HG02981 (cell line): ENCODE results near the gene SCG5.

Source experiments
- ATAC-seq: cut with Tn5 transposase; IDR thresholded peaks from one replicate; pipeline ENCODE4 v1.9.1; 2021; ENCODE audit warnings: mild to moderate bottlenecking, moderate library complexity; ENCODE audit not compliant: unreplicated experiment

SCG5 gene

DNA sequence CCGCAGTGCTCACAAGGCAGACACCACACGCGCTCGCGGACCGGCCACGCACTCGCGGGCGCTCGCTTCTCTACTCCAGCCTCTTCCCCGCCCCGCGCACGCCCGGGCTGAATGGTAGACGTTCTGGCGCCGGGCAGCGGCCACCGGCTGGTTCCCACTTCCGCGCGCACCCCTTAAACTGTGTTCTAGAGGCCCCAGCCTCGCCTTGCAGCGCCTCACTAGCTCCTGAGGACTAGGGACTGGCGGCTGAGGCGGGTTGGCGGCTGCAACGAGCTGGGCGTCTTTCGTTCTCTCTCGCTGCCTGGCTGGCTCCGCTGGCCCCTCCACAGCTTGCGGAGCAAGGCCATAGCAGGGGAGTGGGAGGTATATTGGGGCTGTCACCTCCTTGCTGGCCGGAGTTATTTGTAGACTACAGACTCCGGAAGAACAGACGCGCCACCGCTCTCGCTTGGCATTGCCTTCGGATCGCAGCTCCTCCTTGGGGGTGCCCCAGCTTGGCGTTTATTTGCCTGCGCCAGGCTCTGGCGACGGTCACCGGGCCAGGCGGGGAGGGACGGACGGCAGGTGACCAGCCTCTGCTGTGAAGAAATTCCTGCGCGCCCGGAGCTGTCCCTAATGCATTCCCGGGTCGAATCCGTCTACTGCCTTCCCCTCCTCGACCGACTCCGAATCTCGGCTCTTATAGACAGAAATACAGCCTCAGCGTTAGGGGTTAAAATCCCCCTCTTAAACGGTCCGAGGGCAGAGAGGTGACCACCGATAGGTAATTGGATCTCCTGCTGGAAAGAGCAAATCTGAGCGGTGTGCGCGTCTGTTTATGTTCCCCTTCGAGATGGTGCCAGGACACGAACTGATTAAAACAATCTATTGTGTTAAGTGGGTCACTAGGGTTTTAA is 77.6 kb downstream of the SCG5 start:
- no peak for ATAC-seq

DNA sequence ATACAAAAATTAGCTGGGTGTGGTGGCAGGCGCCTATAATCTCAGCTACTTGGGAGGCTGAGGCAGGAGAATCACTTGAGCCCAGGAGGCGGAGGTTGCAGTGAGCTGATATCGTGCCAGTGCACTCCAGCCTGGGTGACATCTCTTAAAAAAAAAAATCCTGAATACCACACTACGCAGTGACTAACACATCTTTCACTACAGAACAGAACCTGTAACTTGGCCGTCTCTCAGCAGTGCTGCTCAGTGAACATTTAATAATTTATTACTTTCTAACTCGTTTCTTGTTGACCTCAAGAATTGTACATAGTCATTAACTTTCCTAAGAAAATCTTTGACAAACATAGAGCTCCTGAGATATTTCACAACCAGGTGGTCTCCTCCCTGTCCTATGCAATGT is 80.1 kb downstream of the SCG5 start:
- ATAC-seq: no peak

DNA sequence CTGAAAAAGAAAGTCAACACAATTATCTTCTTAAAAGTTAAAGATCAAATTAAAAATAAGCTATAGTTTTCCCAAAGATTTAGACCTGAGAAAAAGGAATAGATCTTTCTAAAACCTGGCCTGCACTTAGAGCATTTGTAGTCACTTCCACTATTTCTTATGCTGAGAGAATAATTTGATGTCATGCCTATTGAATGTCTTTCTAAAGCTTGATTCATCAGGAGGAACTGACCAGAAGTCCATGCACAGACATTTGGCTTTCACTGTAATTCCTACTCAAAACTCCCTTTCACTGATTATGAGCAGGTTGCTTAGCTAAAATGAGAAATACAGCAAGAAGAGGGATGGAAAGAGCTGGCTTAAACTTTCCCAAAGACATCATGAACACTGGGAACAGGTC is 80.6 kb downstream of the SCG5 start:
- ATAC-seq: no peak

DNA sequence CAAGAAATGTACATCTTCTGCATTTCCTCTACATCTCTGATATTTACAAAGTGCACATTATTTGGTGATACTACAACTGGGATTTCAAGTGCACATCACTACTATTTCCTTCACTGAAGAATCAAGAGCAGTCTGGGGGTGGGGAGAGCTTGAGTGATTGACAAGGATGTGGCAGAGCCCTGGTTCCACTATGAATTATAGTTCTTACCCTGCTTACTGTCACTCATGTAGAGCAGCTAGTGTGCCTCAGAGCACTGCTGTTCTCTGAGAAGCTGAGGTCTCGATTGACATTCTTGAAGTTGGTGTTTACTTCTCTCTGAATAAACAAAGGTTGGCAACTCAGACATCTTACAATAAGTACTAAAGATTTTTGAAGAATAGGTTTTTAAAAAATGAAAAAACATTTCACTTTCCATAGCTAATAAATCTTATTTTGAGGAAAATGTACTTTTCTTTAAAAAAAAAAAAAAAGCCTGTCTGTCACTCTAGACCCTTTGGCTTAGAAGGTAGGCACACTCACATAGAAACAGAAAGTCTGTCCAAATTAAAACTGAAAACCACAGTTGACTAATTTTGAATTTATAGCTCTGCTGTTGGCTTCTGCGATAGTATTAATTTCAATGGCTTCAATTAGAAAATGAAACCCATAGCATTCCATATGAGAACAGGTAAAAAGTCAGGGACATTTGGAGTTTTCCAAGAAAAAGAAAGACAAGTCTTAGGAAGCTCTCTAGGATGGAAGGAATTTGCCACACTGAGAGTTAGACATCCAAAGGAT is 81.8 kb downstream of the SCG5 start:
- ATAC-seq: peak; percentile 82

DNA sequence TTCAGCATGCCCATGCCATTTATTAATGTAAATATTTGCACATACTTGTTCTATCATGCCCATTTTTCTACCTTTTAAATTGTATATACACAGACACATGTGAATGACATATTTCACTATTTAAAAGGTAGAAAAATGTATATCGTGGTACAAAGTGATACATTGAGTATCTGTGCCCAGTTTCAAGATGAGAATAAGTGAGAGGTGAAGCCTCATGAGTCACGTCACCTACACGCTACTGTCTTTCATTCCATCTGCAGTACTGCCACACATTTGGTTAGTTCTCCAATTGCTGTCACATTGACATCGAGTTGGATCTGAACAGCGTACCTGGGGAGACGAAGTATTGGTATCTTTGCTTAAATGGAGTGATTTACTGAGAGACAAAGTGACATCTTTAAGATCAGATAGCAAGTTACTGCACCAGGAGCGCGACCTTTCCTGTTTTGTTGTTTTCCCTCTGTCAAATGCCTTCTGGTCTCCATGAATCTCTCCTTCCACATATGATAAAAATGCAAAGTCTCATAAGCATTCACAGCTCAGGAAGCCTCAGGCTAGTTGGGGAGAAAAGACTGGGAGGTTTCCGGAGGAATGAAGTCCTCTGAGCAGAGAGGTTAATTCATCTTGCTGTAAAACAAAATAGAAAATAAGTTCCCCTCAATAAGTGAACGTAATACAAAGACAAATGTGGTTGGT is 88.3 kb downstream of the SCG5 start:
- ATAC-seq: no peak

DNA sequence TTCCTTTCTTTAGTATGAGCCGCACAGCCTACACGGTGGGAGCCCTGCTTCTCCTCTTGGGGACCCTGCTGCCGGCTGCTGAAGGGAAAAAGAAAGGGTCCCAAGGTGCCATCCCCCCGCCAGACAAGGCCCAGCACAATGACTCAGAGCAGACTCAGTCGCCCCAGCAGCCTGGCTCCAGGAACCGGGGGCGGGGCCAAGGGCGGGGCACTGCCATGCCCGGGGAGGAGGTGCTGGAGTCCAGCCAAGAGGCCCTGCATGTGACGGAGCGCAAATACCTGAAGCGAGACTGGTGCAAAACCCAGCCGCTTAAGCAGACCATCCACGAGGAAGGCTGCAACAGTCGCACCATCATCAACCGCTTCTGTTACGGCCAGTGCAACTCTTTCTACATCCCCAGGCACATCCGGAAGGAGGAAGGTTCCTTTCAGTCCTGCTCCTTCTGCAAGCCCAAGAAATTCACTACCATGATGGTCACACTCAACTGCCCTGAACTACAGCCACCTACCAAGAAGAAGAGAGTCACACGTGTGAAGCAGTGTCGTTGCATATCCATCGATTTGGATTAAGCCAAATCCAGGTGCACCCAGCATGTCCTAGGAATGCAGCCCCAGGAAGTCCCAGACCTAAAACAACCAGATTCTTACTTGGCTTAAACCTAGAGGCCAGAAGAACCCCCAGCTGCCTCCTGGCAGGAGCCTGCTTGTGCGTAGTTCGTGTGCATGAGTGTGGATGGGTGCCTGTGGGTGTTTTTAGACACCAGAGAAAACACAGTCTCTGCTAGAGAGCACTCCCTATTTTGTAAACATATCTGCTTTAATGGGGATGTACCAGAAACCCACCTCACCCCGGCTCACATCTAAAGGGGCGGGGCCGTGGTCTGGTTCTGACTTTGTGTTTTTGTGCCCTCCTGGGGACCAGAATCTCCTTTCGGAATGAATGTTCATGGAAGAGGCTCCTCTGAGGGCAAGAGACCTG is 89.5 kb downstream of the SCG5 start:
- no peak for ATAC-seq

DNA sequence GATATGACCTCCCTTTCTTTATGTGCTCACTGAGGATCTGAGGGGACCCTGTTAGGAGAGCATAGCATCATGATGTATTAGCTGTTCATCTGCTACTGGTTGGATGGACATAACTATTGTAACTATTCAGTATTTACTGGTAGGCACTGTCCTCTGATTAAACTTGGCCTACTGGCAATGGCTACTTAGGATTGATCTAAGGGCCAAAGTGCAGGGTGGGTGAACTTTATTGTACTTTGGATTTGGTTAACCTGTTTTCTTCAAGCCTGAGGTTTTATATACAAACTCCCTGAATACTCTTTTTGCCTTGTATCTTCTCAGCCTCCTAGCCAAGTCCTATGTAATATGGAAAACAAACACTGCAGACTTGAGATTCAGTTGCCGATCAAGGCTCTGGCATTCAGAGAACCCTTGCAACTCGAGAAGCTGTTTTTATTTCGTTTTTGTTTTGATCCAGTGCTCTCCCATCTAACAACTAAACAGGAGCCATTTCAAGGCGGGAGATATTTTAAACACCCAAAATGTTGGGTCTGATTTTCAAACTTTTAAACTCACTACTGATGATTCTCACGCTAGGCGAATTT is 91.2 kb downstream of the SCG5 start:
- ATAC-seq: no peak

DNA sequence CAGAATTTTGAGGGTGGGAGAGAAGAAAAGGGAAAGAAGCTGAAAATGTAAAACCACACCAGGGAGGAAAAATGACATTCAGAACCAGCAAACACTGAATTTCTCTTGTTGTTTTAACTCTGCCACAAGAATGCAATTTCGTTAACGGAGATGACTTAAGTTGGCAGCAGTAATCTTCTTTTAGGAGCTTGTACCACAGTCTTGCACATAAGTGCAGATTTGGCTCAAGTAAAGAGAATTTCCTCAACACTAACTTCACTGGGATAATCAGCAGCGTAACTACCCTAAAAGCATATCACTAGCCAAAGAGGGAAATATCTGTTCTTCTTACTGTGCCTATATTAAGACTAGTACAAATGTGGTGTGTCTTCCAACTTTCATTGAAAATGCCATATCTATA is 91.8 kb downstream of the SCG5 start:
- ATAC-seq: no peak

DNA sequence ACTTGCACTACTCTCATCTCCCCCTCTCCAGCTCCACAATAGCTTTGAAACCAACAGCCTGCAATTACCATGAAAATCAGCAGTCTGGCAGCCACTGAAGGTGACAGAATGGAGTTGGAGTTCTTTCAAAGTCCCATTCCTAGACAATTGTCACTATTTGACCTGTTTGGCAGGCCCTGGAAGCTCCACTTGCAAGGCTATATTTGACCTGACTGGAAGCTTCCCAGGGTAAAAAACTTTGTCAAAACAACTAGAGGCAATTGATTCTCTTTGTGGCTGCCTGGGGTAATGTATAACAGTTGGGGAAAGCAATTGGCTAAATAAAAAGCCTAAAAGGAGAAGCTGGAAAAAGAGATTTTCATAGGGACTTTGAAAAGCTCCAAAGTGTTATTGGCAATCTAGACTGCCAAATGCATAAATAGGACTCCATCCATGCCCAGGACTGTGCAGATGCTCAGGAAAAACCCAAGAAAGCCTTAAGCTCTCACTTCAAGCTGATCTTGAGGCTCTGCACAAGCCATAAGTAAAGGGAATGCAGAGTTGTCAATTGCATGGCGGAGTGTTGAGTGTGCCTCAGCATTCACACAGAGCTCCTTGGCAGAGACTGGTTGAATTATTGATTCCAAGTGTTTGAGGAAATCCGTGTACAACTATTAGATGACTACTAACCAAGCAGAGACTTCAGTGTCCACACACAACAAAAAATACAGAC is 94.6 kb downstream of the SCG5 start:
- ATAC-seq: no peak

DNA sequence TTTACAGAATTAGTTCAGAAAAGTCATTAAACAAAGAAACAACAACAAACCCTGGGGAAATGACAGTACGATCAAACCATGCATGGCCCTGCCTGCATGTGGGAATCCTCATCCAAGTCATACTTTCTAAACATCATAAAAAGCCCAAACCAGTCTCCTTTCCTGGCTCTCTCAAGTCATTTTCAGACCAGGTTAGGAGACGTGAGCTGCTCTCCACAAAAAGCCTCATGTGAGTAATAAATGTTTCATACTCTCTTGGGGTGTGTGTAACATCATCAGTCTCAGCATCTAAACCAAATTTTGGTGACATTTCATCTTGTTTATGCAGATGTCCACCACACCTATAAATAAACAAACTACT is 95.2 kb downstream of the SCG5 start:
- no peak for ATAC-seq

DNA sequence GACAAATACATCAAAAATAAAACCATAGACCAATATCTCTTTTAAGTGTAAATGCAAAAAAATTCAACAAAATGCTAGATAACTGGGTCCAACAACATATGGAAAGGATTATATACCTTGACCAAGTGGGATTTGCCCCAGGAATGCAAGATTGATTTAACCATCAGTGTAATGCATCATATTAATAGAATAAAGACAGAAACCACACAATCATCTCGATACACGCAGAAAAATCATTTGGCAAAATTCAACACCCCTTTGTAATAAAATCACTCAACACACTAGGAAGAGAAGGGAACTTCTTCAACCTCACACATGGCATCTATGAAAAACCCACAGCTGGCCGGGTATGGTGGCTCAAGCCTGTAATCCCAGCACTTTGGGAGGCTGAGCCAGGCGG is 95.8 kb downstream of the SCG5 start:
- no peak for ATAC-seq

DNA sequence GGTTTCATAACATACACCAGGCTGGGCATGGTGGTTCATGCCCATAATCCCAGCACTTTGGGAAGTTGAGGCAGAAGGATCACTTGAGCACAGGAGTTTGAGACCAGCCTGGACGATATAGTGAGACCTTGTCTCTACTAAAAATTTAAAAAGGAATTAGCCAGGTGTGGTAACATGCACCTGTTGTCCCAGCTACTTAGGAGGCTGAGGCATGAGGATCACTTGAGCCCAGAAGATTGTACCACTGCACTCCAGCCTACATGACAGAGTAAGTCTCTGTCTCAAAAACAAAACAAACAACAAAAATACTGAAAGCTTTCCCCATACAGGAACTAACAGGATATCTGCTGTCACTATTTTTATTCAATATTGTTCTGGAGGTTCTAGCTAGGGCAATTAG is 97.2 kb downstream of the SCG5 start:
- ATAC-seq: no peak

DNA sequence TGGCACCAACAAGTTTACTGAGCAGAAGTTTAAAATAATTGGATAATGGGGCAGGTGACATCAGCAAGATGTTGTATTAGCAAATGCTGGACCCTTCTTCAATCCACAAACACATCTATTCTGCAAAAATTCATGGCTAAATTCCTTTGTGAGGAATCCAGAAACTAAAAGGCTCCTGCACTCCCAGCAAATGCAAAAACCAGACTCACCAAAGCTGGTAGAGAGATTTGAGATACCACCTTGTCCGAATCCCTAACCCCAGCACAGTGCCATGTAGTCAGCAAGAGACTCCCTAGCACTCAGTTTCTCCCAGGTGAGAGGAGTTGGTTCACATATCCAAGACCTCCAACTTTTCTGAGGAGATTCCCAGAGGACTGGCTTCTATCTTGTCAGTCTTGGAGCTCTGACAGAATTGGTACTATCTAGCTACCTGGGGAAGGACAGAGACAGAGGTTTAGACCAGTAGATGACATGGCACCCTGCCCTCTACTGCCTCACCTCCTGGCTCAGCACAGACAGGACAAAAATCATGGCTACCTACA is 98.1 kb downstream of the SCG5 start:
- no peak for ATAC-seq

DNA sequence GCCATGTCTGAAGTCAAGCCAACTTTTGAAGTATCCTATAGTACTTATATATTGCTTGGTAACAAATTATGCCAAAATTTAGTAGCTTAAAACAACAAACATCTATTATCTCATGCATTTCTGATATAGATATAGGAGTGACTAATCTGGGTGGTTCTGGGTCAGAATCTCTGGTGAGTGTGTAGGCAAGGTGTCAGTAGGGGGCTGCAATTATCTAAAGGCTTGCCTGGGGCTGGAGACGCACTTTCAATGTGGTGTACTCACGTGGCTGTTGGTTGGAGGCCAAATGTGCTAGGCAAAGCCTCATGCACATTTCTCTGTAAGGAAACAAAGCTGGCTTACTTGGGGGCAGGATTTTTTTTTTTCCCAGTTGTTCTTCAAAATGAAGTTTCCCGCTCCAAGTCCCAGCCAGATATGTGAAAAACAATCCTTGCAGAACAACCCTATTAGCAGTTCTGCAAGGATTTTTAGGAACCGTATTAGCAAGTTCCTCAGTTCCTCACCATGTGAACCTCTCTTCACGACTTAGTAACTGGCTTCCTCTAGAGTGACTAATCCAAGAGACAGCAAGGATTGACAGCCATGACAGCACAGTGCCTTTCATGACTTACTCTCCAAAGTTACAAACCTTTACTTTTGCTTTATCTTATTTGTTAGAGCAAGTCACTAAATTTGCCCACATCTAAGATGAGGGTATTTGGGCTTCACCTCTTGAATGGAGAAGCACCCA is 102.1 kb downstream of the SCG5 start:
- ATAC-seq: no peak

DNA sequence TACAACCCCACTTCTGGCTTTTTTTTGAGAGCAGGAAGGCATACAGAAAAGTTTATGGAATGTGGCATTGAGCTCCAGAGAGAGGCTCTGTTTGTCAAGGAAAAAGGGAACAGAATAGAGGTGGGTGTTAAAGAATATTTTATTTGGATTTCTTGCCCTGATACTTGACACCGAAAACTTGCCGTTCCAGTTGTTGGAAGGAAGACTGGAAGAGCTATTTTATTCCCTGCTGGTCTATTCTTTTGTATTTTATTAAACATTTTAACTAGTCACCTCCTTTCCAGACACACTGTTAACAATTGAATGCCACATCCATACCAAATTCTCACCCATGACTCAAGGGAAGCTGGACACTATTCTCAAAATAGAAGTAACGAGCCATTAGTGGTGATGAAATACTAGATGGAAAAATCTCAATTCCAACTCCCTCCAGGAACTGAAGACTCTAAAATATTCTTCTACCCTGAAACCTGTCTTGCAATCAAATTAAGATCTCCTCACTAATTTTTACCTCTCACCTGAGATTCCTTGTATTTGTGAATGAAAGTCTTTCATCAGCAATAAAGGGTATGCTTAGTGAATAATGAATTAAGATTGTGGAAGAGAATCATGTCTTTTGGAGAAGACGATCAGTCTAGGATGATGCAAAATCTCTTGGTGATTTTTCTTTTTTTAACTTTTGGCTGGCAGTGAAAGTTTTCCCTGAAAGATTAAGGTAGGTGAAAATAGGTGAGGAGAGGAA is 104.8 kb downstream of the SCG5 start:
- no peak for ATAC-seq
